Activated T-helper 17 cell treated with anti-CD3 and anti-CD28 coated beads, Interleukin-2, amount 50 U/mL, for 72 hours (primary cell): Measurements from ENCODE around the gene KMT2D. TPM values are rescaled to one million over a fixed set of nuclear protein-coding genes. Genes with fewer than 3 reads are reported as not detected.

Experiments
- ATAC-seq: fragments of 150-1000 bp; cut with Tn5 transposase; replicated peaks from 2 replicates; pipeline ENCODE4 v1.10.0; 2021; ENCODE audit warnings: mild to moderate bottlenecking, moderate library complexity
- H3K27ac Mint-ChIP-seq: one replicate; pipeline ENCODE4 v1.8.0; 2022; ENCODE audit warnings: mixed read lengths
- H3K27me3 Mint-ChIP-seq: one replicate; pipeline ENCODE4 v1.8.0; 2022; ENCODE audit warnings: mixed read lengths
- H3K36me3 Mint-ChIP-seq: one replicate; pipeline ENCODE4 v1.8.0; 2022; ENCODE audit warnings: low read depth, mild to moderate bottlenecking, mixed read lengths
- H3K4me1 Mint-ChIP-seq: one replicate; pipeline ENCODE4 v1.8.0; 2022; ENCODE audit warnings: mixed read lengths
- H3K4me3 Mint-ChIP-seq: one replicate; pipeline ENCODE4 v1.8.0; 2022; ENCODE audit warnings: mild to moderate bottlenecking, mixed read lengths
- H3K9me3 Mint-ChIP-seq: one replicate; pipeline ENCODE4 v1.8.0; 2022; ENCODE audit warnings: mixed read lengths
- total RNA-seq, 2 donors: library from RNA; stranded (reverse); gene quantifications; one replicate each; pipeline ENCODE4 v1.2.3, GENCODE V29; 2022

KMT2D gene
- total RNA-seq, 2 donors from 2014 or later = 66.8 to 78.6 TPM

- H3K27ac Mint-ChIP-seq = peak overlapping the region; percentile 95
- no peaks in the 10 kb centered on the region for H3K27me3 Mint-ChIP-seq
- H3K4me3 Mint-ChIP-seq = peak overlapping the region; percentile 92
- ATAC-seq = peak; percentile 39
- peaks cover 16% of the 10 kb centered on the region for H3K4me1 Mint-ChIP-seq
- H3K36me3 Mint-ChIP-seq = peaks cover 56% of the 10 kb centered on the region
- no peaks in the 10 kb centered on the region for H3K9me3 Mint-ChIP-seq
Observed at GRCh38 chr12:49017891-49018260, 42.7 kb downstream of the KMT2D start.

GRCh38 chr12:49015196-49015595 lies 45.4 kb downstream of the KMT2D start:
- no peak for ATAC-seq
- peaks cover 16% of the 10 kb centered on the region for H3K4me1 Mint-ChIP-seq
- H3K4me3 Mint-ChIP-seq = no peak overlapping the region
- no peaks in the 10 kb centered on the region for H3K9me3 Mint-ChIP-seq
- H3K27ac Mint-ChIP-seq = no peak overlapping the region
- H3K36me3 Mint-ChIP-seq = peaks cover 65% of the 10 kb centered on the region
- no peaks in the 10 kb centered on the region for H3K27me3 Mint-ChIP-seq

- H3K36me3 Mint-ChIP-seq = peaks cover 71% of the 10 kb centered on the region
- no peak overlapping the region for H3K27ac Mint-ChIP-seq
- no peaks in the 10 kb centered on the region for H3K9me3 Mint-ChIP-seq
- no peaks in the 10 kb centered on the region for H3K27me3 Mint-ChIP-seq
- no peak for ATAC-seq
- H3K4me1 Mint-ChIP-seq = peaks cover 16% of the 10 kb centered on the region
- H3K4me3 Mint-ChIP-seq = no peak overlapping the region
Observed at GRCh38 chr12:49014547-49014946, 46.0 kb downstream of the KMT2D start.

GRCh38 chr12:49013428-49013827 lies 47.2 kb downstream of the KMT2D start:
- H3K27ac Mint-ChIP-seq = no peak overlapping the region
- H3K4me3 Mint-ChIP-seq = no peak overlapping the region
- H3K4me1 Mint-ChIP-seq = peaks cover 16% of the 10 kb centered on the region
- H3K36me3 Mint-ChIP-seq = peaks cover 82% of the 10 kb centered on the region
- ATAC-seq = no peak
- no peaks in the 10 kb centered on the region for H3K9me3 Mint-ChIP-seq
- no peaks in the 10 kb centered on the region for H3K27me3 Mint-ChIP-seq

GRCh38 chr12:49012739-49013138 lies 47.9 kb downstream of the KMT2D start:
- no peaks in the 10 kb centered on the region for H3K27me3 Mint-ChIP-seq
- no peaks in the 10 kb centered on the region for H3K9me3 Mint-ChIP-seq
- H3K36me3 Mint-ChIP-seq = peaks cover 89% of the 10 kb centered on the region
- ATAC-seq = no peak
- no peak overlapping the region for H3K4me3 Mint-ChIP-seq
- H3K4me1 Mint-ChIP-seq = peaks cover 16% of the 10 kb centered on the region
- no peak overlapping the region for H3K27ac Mint-ChIP-seq

Other genes starting within 250 kb of the KMT2D start
- gene CACNB3, start 242.3 kb downstream of the KMT2D start, total RNA-seq = 10 to 100 TPM in 1 of 2 donors, 1 to 10 TPM in 1; 5.9 to 17.7 TPM
- gene DDX23, start 208.6 kb downstream of the KMT2D start, total RNA-seq = 100 to 1,000 TPM in 1 of 2 donors, 10 to 100 TPM in 1; 81.4 to 122 TPM
- 1 to 10 TPM; 2.5 to 4.2 TPM for gene RND1, start 194.9 kb downstream of the KMT2D start, total RNA-seq
- gene FKBP11, start 135.3 kb downstream of the KMT2D start, total RNA-seq = 100 to 1,000 TPM in 1 of 2 donors, 10 to 100 TPM in 1; 55.0 to 100 TPM
- 100 to 1,000 TPM in 1 of 2 donors, 10 to 100 TPM in 1; 84.1 to 128 TPM for gene ARF3, start 103.3 kb downstream of the KMT2D start, total RNA-seq
- gene WNT10B, start 89.1 kb downstream of the KMT2D start, total RNA-seq = under 1 TPM; 0.22 to 0.29 TPM
- gene WNT1, start 82.5 kb downstream of the KMT2D start, total RNA-seq = not detected
- gene DDN, start 61.4 kb downstream of the KMT2D start, total RNA-seq = 1 to 10 TPM in 1 of 2 donors, under 1 TPM in 1; 0.32 to 1.5 TPM
- gene PRKAG1, start 42.0 kb downstream of the KMT2D start, total RNA-seq = 10 to 100 TPM; 47.1 to 62.7 TPM
- gene RHEBL1, start 9.2 kb upstream of the KMT2D start, total RNA-seq = 10 to 100 TPM; 12.2 to 19.3 TPM
- under 1 TPM; 0.26 to 0.42 TPM for gene DHH, start 34.0 kb upstream of the KMT2D start, total RNA-seq
- gene LMBR1L, start 50.1 kb upstream of the KMT2D start, total RNA-seq = 100 to 1,000 TPM in 1 of 2 donors, 10 to 100 TPM in 1; 56.8 to 105 TPM
- gene TUBA1B, start 70.6 kb upstream of the KMT2D start, total RNA-seq = 1,000 to 10,000 TPM; 1,357 to 2,653 TPM
- gene TUBA1A, start 128.3 kb upstream of the KMT2D start, total RNA-seq = 10 to 100 TPM; 57.9 to 72.6 TPM
- 100 to 1,000 TPM; 277 to 363 TPM for gene TUBA1C, start 204.3 kb upstream of the KMT2D start, total RNA-seq
- under 1 TPM in 1 of 2 donors, not detected in 1; 0.32 TPM for gene PRPH, start 234.4 kb upstream of the KMT2D start, total RNA-seq